Right atrium auricular region (tissue), 2 donors: ENCODE results near the gene IL1R2. TPM values are rescaled to one million over a fixed set of nuclear protein-coding genes. Genes with fewer than 3 reads are reported as not detected.
A peak's percentile ranks its signal among the peaks of the same experiment; 100 is the strongest.

Experiments
- DNase-seq: peaks from one replicate; pipeline ENCODE4 v3.0.0-alpha.2; 2019; ENCODE audit warnings: low spot score
- H3K27ac ChIP-seq, 2 donors: fragments of 200-600 bp; sonication (generic); 1 replicate in 1 of 2; 2 replicates in 1 of 2; pipeline ENCODE4 v1.5.1; 2016 to 2019
- H3K27me3 ChIP-seq, 2 donors: fragments of 200-600 bp; sonication (generic); one replicate each; pipeline versions ENCODE4 v1.5.1 to v1.6.0; 2017 to 2019
- H3K36me3 ChIP-seq: fragments of 200-600 bp; sonication (generic); one replicate; pipeline ENCODE4 v1.5.1; 2016
- H3K4me1 ChIP-seq, 2 donors: fragments of 200-600 bp; sonication (generic); one replicate each; pipeline versions ENCODE4 v1.5.1 to v1.6.0; 2017 to 2019
- H3K4me3 ChIP-seq, 2 donors: fragments of 200-600 bp; sonication (generic); 1 replicate in 1 of 2; 2 replicates in 1 of 2; pipeline ENCODE4 v1.5.1; 2017 to 2019; ENCODE audit warnings: mild to moderate bottlenecking in 1 of 2, moderate library complexity in 1 of 2
- H3K9me3 ChIP-seq, 2 donors: fragments of 200-600 bp; sonication (generic); one replicate each; pipeline ENCODE4 v1.5.1; 2019
- total RNA-seq, 2 donors: library from RNA; depleted of rRNA; stranded (reverse); fragments of >200 nt; gene quantifications; one replicate each; pipeline ENCODE4 v1.1.0, GENCODE V29; 2016
- TF ChIP-seq, protein P1 (sequence below), 2 donors: fragments of 200-600 bp; sonication (generic); IDR thresholded peaks; one replicate each; pipeline ENCODE4 v1.5.1; 2019; ENCODE audit warnings: antibody characterized with exemption in 2 of 2

Gene IL1R2
- total RNA-seq, 2 donors from 2014 or later, result 2.8 to 16.1 TPM

DNA sequence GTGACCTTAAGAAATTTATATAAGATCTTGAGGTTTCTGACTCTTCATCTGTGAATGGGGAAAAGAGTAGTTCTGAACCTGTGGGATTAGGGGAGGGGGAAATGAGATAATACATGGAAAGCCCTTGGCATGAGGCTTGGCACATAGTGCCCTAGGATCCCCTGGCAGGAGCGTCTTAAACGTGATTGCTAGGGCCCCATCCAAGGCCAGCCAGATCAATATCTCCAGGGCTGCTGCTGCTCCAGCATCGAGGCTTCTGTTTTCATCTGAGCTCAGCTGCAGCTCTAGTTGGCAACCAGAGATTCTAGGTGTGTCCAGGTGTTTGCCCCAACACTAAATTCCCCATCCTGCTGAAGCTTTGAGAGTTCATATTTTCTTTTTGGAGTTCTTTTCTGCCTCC, 71.0 kb downstream of the IL1R2 start:
- DNase-seq, result no peak
- peaks cover 0 to 84% of the 10 kb centered on the region in 2 donors for H3K4me1 ChIP-seq
- no peak overlapping the region for H3K4me3 ChIP-seq
- H3K27ac ChIP-seq, result peak overlapping the region; percentile 90 to 96
- TF ChIP-seq, protein P1, sequence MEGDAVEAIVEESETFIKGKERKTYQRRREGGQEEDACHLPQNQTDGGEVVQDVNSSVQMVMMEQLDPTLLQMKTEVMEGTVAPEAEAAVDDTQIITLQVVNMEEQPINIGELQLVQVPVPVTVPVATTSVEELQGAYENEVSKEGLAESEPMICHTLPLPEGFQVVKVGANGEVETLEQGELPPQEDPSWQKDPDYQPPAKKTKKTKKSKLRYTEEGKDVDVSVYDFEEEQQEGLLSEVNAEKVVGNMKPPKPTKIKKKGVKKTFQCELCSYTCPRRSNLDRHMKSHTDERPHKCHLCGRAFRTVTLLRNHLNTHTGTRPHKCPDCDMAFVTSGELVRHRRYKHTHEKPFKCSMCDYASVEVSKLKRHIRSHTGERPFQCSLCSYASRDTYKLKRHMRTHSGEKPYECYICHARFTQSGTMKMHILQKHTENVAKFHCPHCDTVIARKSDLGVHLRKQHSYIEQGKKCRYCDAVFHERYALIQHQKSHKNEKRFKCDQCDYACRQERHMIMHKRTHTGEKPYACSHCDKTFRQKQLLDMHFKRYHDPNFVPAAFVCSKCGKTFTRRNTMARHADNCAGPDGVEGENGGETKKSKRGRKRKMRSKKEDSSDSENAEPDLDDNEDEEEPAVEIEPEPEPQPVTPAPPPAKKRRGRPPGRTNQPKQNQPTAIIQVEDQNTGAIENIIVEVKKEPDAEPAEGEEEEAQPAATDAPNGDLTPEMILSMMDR (IDR thresholded peaks at IDR 0.05), result no peak
- no peaks in the 10 kb centered on the region for H3K36me3 ChIP-seq
- H3K9me3 ChIP-seq, result no peaks in the 10 kb centered on the region
- no peaks in the 10 kb centered on the region for H3K27me3 ChIP-seq

GRCh38 chr2:102063487-102063911, 71.7 kb downstream of the IL1R2 start:
- Histone ChIP-seq H3K36me3 (no peaks in the 10 kb centered on the region), H3K27me3 (no peaks in the 10 kb centered on the region), H3K9me3 (no peaks in the 10 kb centered on the region), H3K27ac (peak overlapping the region; percentile 90 to 96), H3K4me3 (no peak overlapping the region), H3K4me1 (peaks cover 0 to 77% of the 10 kb centered on the region in 2 donors)
- TF ChIP-seq, protein P1 (IDR thresholded peaks at IDR 0.05), result no peak
- DNase-seq, result peak; percentile 90

DNA sequence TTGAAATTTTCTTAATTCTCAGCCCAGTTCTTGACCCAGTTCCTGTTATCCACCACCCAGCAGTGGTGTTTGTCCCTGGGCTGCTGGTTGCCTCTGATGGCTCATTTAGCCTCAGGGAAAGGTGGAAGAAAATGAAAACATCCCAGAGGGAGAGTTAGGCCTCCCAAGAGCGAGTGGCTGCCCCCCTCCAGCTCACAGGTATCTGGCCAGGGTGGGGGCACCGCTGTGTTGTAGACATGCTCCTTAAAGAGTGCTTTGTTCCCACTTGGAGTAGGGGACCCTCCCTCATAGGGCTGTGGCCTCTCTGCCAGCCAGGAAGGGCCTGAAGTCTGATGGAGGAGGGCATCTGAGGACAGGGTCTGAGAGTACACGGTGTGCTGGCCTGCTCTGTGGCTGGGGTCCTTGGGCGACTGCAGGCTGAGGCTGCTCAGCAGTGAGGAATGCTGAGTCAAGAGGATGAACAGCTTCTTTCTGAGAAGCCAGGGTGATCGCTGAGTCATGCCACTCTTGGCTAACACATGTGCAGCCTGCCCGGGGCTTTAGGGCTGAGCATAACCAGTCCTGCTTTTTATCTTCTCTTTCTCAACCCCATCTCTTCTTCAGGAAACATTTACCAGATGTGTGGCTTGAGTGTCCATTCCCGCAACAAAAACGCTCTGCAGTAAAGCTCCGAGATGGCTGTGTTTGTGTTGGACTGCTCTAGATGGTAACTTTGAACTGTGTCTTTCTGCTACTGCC, 72.3 kb downstream of the IL1R2 start:
- TF ChIP-seq, protein P1 (IDR thresholded peaks at IDR 0.05), result no peak
- peak overlapping the region; percentile 90 to 96 for H3K27ac ChIP-seq
- peaks cover 0 to 77% of the 10 kb centered on the region in 2 donors for H3K4me1 ChIP-seq
- no peaks in the 10 kb centered on the region for H3K27me3 ChIP-seq
- H3K36me3 ChIP-seq, result no peaks in the 10 kb centered on the region
- no peaks in the 10 kb centered on the region for H3K9me3 ChIP-seq
- H3K4me3 ChIP-seq, result no peak overlapping the region
- DNase-seq, result peak; percentile 98

GRCh38 chr2:102064679-102065674, 73.2 kb downstream of the IL1R2 start:
- Histone ChIP-seq H3K36me3 (no peaks in the 10 kb centered on the region), H3K27ac (peak overlapping the region; percentile 90 to 96), H3K27me3 (no peaks in the 10 kb centered on the region), H3K4me1 (peaks cover 0 to 77% of the 10 kb centered on the region in 2 donors), H3K4me3 (no peak overlapping the region), H3K9me3 (no peaks in the 10 kb centered on the region)
- no peak for DNase-seq
- TF ChIP-seq, protein P1 (IDR thresholded peaks at IDR 0.05), result no peak

DNA sequence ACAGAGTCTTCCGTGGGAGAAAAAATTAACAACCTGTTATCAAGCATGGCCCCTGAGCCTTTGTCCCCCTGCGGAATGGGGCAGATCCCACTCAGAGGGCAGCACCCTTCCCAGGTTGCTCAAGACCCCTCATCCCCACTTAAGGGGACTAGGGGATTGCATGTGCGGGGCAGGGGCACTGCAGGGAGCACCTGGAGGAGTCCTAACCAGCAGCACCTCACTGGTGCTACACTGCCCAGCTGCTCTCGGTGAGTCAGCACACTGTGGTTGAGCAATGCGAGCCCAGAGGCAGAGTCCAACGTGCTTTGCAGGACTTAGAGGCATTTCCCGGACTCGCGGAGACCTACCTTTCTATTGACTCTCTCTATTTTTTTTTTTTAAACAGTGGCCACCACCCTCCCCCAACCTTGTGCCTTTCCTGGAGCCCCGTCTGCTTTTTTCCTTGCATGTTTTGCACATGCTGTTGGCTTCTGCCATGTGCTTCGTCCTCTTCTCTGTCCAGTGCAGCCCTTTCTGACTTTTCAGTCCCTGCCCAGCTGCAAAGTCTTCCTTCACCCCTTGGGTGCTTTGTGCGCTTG, 74.0 kb downstream of the IL1R2 start:
- Histone ChIP-seq H3K27ac (peak overlapping the region; percentile 90 to 96), H3K9me3 (no peaks in the 10 kb centered on the region), H3K36me3 (no peaks in the 10 kb centered on the region), H3K4me3 (no peak overlapping the region), H3K27me3 (no peaks in the 10 kb centered on the region), H3K4me1 (peaks cover 0 to 76% of the 10 kb centered on the region in 2 donors)
- DNase-seq, result no peak
- TF ChIP-seq, protein P1 (IDR thresholded peaks at IDR 0.05), result no peak
